ENCODE measurements around the gene ZBTB5. TPM values are rescaled to one million over a fixed set of nuclear protein-coding genes. Genes with fewer than 3 reads are reported as not detected.

Gene ZBTB5
- total and polyA plus RNA-seq, 2 of the 4 experiments (the other 2 are of a cell fraction), result 6.3 to 9.1 TPM

DNA sequence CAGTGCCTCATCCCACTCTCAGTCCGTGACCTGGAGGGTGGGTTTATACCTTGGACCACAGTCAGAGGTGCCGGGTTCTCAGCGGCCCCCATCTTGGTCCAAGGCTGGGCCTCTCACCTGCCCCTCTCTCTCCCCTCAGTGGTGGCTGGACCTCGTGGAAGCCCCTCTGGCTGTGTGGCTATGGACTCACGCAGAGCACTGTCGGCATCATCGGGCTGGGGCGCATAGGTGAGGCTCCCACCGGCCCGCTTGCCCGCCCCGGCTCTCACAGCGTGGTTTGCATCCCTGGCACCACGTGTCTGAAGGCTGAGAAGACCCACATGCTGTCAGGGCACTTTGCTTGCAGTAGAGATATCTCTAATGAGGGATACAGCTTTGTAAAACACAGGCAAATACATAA lies 36.9 kb downstream of the ZBTB5 start:
- H2BK120ac ChIP-seq (ENCODE audit: low read depth, low read length), result no peak overlapping the region
- no peak overlapping the region for H2BK5ac ChIP-seq (ENCODE audit: low read depth, low read length, poor library complexity, severe bottlenecking)
- DNase-seq (no peak), ATAC-seq (ENCODE audit: low read depth) (no peak)
- 100% methylated on average over 2 of the region's 14 CpGs; no CpG with 5 or more reads in 1 of the 2 experiments for WGBS, 2 experiments (ENCODE audit: extremely low coverage in 2 of 2, insufficient read length in 1 of 2)
- H2BK20ac ChIP-seq (ENCODE audit: low read depth, low read length), result no peak overlapping the region
- peaks cover 27% of the 10 kb centered on the region for H4K20me1 ChIP-seq (ENCODE audit: insufficient read depth, low read length)
- no peak overlapping the region for H3K18ac ChIP-seq (ENCODE audit: low read depth, low read length)
- peaks cover 45% of the 10 kb centered on the region for H3K36me3 ChIP-seq (ENCODE audit: control insufficient read depth, insufficient read depth, low read length)
- no peak overlapping the region for H2AK9ac ChIP-seq (replicated peaks; ENCODE audit: low read depth, low read length, poor library complexity)
- peaks cover 18 to 40% of the 10 kb centered on the region in 2 experiments for H3K79me1 ChIP-seq (ENCODE audit: low read depth in 1 of 2, low read length in 2 of 2)
- peaks cover 16% of the 10 kb centered on the region for H3K9me1 ChIP-seq (ENCODE audit: insufficient read depth, low read length)
- H3K4ac ChIP-seq (ENCODE audit: low read depth, low read length), result no peak overlapping the region
- H3K9me3 ChIP-seq (ENCODE audit: control insufficient read depth, insufficient read depth, low read length), result no peaks in the 10 kb centered on the region
- TF ChIP-seq ELK1 (IDR thresholded peaks at IDR 0.05; ENCODE audit: borderline replicate concordance, low read depth, low read length), result no peak
- dilution Hi-C loops (cut with HindIII; ENCODE audit: low sequenced_read_pairs, unreplicated experiment), result no loop called here
- H3K27ac ChIP-seq (ENCODE audit: insufficient read depth, low read length), result no peak overlapping the region
- H2BK15ac ChIP-seq (ENCODE audit: low read depth, low read length), result no peak overlapping the region
- H3K56ac ChIP-seq (ENCODE audit: extremely low read depth, insufficient read depth, low read length), result no peak overlapping the region
- H3K4me3 ChIP-seq (ENCODE audit: insufficient read depth, low read depth, low read length), result no peak overlapping the region
- in situ Hi-C loops (cut with MboI; ENCODE audit: low sequenced_read_pairs), result no loop called here
- no peak overlapping the region for H4K5ac ChIP-seq (ENCODE audit: low read depth, low read length)
- H3K23ac ChIP-seq (ENCODE audit: low read depth, low read length), result no peak overlapping the region
- H3K9ac ChIP-seq (ENCODE audit: low read depth, low read length), result no peak overlapping the region
- H2AFZ ChIP-seq (replicated peaks; ENCODE audit: low read length, poor library complexity), result no peak overlapping the region
- BruUV-seq (replicated peaks), result no TSS peak
- POLR2A ChIA-PET (ENCODE audit: unreplicated experiment), result no interaction called here
- CTCF ChIA-PET, result no interaction called here
- no peak overlapping the region for H2AK5ac ChIP-seq (ENCODE audit: low read depth, low read length)
- H4K8ac ChIP-seq (ENCODE audit: low read depth in 2 of 2, low read length in 2 of 2), result no peak overlapping the region
- intact Hi-C loops (cut with micrococcal nuclease), result no loop called here
- H3K4me1 ChIP-seq (ENCODE audit: control insufficient read depth, insufficient read depth, low read length), result peaks cover 5% of the 10 kb centered on the region
- no peak overlapping the region for H4K91ac ChIP-seq (ENCODE audit: insufficient read depth, low read depth, low read length)
- H3K4me2 ChIP-seq (ENCODE audit: low read depth, low read length), result no peak overlapping the region
- H3K27me3 ChIP-seq (ENCODE audit: control insufficient read depth, insufficient read depth, low read length), result no peaks in the 10 kb centered on the region
- no peak overlapping the region for H3K14ac ChIP-seq (replicated peaks; ENCODE audit: low read depth, low read length)

Measured in IMR-90 (cell line).